Liver (tissue), 9 donors: ENCODE results near the gene SARDH. TPM values are rescaled to one million over a fixed set of nuclear protein-coding genes. Genes with fewer than 3 reads are reported as not detected.

Source experiments
- DNase-seq: peaks from one replicate; pipeline ENCODE4 v3.0.0-alpha.2; 2017; ENCODE audit warnings: low spot score
- H3K27ac ChIP-seq, 2 donors: one replicate each; pipeline ENCODE4 v1.7.0; 2013; ENCODE audit warnings: inconsistent platforms in 2 of 2, low read length in 2 of 2, control low read depth in 1 of 2, low read depth in 1 of 2, mild to moderate bottlenecking in 1 of 2
- H3K27me3 ChIP-seq, 4 donors: one replicate each; pipeline versions ENCODE4 v1.6.1 to v1.7.0; 2013; ENCODE audit warnings: low read length in 3 of 4, inconsistent platforms in 1 of 4, mild to moderate bottlenecking in 1 of 4, moderate library complexity in 1 of 4; ENCODE audit not compliant: control insufficient read depth in 4 of 4, insufficient read depth in 4 of 4
- H3K36me3 ChIP-seq, 4 donors: one replicate each; pipeline versions ENCODE4 v1.6.1 to v1.7.0; 2013; ENCODE audit warnings: low read length in 3 of 4, mild to moderate bottlenecking in 3 of 4, low read depth in 1 of 4, moderate library complexity in 1 of 4; ENCODE audit not compliant: control insufficient read depth in 4 of 4, insufficient read depth in 3 of 4
- H3K4me1 ChIP-seq, 4 donors: one replicate each; pipeline versions ENCODE4 v1.6.1 to v1.7.0; 2013; ENCODE audit warnings: low read length in 3 of 4, mild to moderate bottlenecking in 3 of 4, moderate library complexity in 1 of 4; ENCODE audit not compliant: control insufficient read depth in 4 of 4, insufficient read depth in 4 of 4
- H3K4me3 ChIP-seq, 3 donors: one replicate each; pipeline versions ENCODE4 v1.6.1 to v1.7.0; 2013; ENCODE audit warnings: low read length in 3 of 3, control low read depth in 1 of 3, low read depth in 1 of 3, mild to moderate bottlenecking in 1 of 3
- H3K9ac ChIP-seq, 2 donors: one replicate each; pipeline ENCODE4 v1.7.0; 2013; ENCODE audit warnings: low read length in 2 of 2, mild to moderate bottlenecking in 2 of 2, moderate library complexity in 2 of 2, control low read depth in 1 of 2, low read depth in 1 of 2
- H3K9me3 ChIP-seq, 4 donors: one replicate each; pipeline versions ENCODE4 v1.6.1 to v1.7.0; 2013; ENCODE audit warnings: low read length in 3 of 4; ENCODE audit not compliant: control insufficient read depth in 4 of 4
- ATF3 ChIP-seq: IDR thresholded peaks from 2 replicates; pipeline ENCODE4 v1.6.1; 2016; ENCODE audit warnings: antibody characterized with exemption
- EGR1 ChIP-seq, 2 donors: IDR thresholded peaks; 2 replicates each; pipeline ENCODE4 v1.6.1; 2016 to 2018; ENCODE audit warnings: antibody characterized with exemption in 2 of 2, low read depth in 2 of 2
- FOXA1 ChIP-seq: IDR thresholded peaks from 2 replicates; pipeline ENCODE4 v1.6.1; 2016; ENCODE audit warnings: antibody characterized with exemption
- FOXA2 ChIP-seq: IDR thresholded peaks from 2 replicates; pipeline ENCODE4 v1.6.1; 2016; ENCODE audit warnings: antibody characterized with exemption
- GABPA ChIP-seq, 2 donors: IDR thresholded peaks in 1 of 2; conservative IDR thresholded peaks in 1 of 2; 2 replicates each; pipeline ENCODE4 v1.6.1; 2016; ENCODE audit warnings: antibody characterized with exemption in 2 of 2, mild to moderate bottlenecking in 1 of 2, moderate library complexity in 1 of 2
- HNF4G ChIP-seq: IDR thresholded peaks from 2 replicates; pipeline ENCODE4 v1.6.1; 2016; ENCODE audit warnings: antibody characterized with exemption
- NR2F2 ChIP-seq: IDR thresholded peaks from 2 replicates; pipeline ENCODE4 v1.6.1; 2016; ENCODE audit warnings: antibody characterized with exemption
- RAD21 ChIP-seq, 2 donors: IDR thresholded peaks; 2 replicates each; pipeline ENCODE4 v1.6.1; 2016; ENCODE audit warnings: antibody characterized with exemption in 2 of 2, mild to moderate bottlenecking in 2 of 2
- REST ChIP-seq: IDR thresholded peaks from 2 replicates; pipeline ENCODE4 v1.6.1; 2016; ENCODE audit warnings: antibody characterized with exemption, mild to moderate bottlenecking
- RXRA ChIP-seq, 2 donors: IDR thresholded peaks; 2 replicates each; pipeline ENCODE4 v1.6.1; 2017 to 2018; ENCODE audit warnings: antibody characterized with exemption in 2 of 2, mild to moderate bottlenecking in 1 of 2
- SP1 ChIP-seq: IDR thresholded peaks from 2 replicates; pipeline ENCODE4 v1.6.1; 2018; ENCODE audit warnings: antibody characterized with exemption, mild to moderate bottlenecking
- TAF1 ChIP-seq: conservative IDR thresholded peaks from 2 replicates; pipeline ENCODE4 v1.6.1; 2016; ENCODE audit warnings: antibody characterized with exemption, mild to moderate bottlenecking
- YY1 ChIP-seq: IDR thresholded peaks from 2 replicates; pipeline ENCODE4 v1.6.1; 2016; ENCODE audit warnings: antibody characterized with exemption, mild to moderate bottlenecking
- ZBTB33 ChIP-seq: IDR thresholded peaks from 2 replicates; pipeline ENCODE4 v1.6.1; 2016; ENCODE audit warnings: antibody characterized with exemption
- WGBS: extraction: QIAGEN DNeasy Blood & Tissue Kit; methylation state at CpG from one replicate; pipeline ENCODE4 v1.1.7; 2013; 5-methylcytosine and 5-hydroxymethylcytosine counted together
- polyA plus RNA-seq, 2 donors: library from polyadenylated mRNA; stranded (reverse) in 1 of 2; unstranded in 1 of 2; fragments of 200-250 nt in 1 of 2; fragments of >200 nt in 1 of 2; fragmentation: Nextera tagmentation in 1 of 2; extraction: Ambion mirVana in 1 of 2; gene quantifications; one replicate each; pipeline versions ENCODE4 v1.2.1 to v1.2.3, GENCODE V29; 2013 to 2015
- total RNA-seq, 2 donors: library from RNA; depleted of rRNA; stranded (reverse); fragments of >200 nt; gene quantifications; one replicate each; pipeline ENCODE4 v1.2.3, GENCODE V29; 2014
- TF ChIP-seq, protein P1 (sequence below): IDR thresholded peaks from 2 replicates; pipeline ENCODE4 v1.6.1; 2016; ENCODE audit warnings: antibody characterized with exemption
- TF ChIP-seq, protein P2 (sequence below): fragments of 150-350 bp; IDR thresholded peaks from 2 replicates; pipeline ENCODE4 v1.5.1; 2017; ENCODE audit warnings: improper control_type of control experiment, low read depth, low read length; ENCODE audit not compliant: missing input control
- donor health status: healthy.
- donor health status: healthy.
- donor health status: healthy.
- donor health status: healthy.
- donor health status: healthy.

Gene SARDH
- total and polyA plus RNA-seq, 4 donors, result 53.7 to 291 (median 63.4) TPM

GRCh38 chr9:133615186-133615585 is 123.0 kb downstream of the SARDH start:
- Histone ChIP-seq H3K9me3 (no peaks in the 10 kb centered on the region), H3K27me3 (peaks cover 0 to 4% (median 0%) of the 10 kb centered on the region in 4 donors), H3K4me1 (no peaks in the 10 kb centered on the region), H3K27ac (no peak overlapping the region), H3K4me3 (no peak overlapping the region), H3K36me3 (no peaks in the 10 kb centered on the region), H3K9ac (no peak overlapping the region)
- no peak for DNase-seq
- 55% methylated on average over 16 of the region's 16 CpGs for WGBS
- TF ChIP-seq FOXA2 (no peak), REST (no peak), GABPA (IDR thresholded peaks at IDR 0.05 in 1 of 2, conservative IDR thresholded peaks at IDR 0.05 in 1 of 2) (no peak), RAD21 (IDR thresholded peaks at IDR 0.05) (no peak), TAF1 (no peak), EGR1 (IDR thresholded peaks at IDR 0.05; ENCODE audit: low read depth in 2 of 2) (no peak), FOXA1 (no peak), ZBTB33 (no peak), NR2F2 (no peak), SP1 (no peak), ATF3 (no peak), RXRA (IDR thresholded peaks at IDR 0.05) (no peak), HNF4G (no peak), YY1 (no peak)
- TF ChIP-seq, protein P1, sequence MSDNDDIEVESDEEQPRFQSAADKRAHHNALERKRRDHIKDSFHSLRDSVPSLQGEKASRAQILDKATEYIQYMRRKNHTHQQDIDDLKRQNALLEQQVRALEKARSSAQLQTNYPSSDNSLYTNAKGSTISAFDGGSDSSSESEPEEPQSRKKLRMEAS, result no peak
- TF ChIP-seq, protein P2, sequence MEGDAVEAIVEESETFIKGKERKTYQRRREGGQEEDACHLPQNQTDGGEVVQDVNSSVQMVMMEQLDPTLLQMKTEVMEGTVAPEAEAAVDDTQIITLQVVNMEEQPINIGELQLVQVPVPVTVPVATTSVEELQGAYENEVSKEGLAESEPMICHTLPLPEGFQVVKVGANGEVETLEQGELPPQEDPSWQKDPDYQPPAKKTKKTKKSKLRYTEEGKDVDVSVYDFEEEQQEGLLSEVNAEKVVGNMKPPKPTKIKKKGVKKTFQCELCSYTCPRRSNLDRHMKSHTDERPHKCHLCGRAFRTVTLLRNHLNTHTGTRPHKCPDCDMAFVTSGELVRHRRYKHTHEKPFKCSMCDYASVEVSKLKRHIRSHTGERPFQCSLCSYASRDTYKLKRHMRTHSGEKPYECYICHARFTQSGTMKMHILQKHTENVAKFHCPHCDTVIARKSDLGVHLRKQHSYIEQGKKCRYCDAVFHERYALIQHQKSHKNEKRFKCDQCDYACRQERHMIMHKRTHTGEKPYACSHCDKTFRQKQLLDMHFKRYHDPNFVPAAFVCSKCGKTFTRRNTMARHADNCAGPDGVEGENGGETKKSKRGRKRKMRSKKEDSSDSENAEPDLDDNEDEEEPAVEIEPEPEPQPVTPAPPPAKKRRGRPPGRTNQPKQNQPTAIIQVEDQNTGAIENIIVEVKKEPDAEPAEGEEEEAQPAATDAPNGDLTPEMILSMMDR, result no peak

- DNase-seq, result no peak
- WGBS, result 70% methylated on average over 5 of the region's 5 CpGs
These were observed 123.5 kb downstream of the SARDH start for GRCh38 chr9:133614678-133615077.

More at GRCh38 chr9:133614678-133615077, 123.5 kb downstream of the SARDH start:
- H3K4me1 ChIP-seq, result no peaks in the 10 kb centered on the region
- TF ChIP-seq EGR1 (IDR thresholded peaks at IDR 0.05; ENCODE audit: low read depth in 2 of 2), result no peak
- no peak for TF ChIP-seq SP1
- no peak for TF ChIP-seq YY1
- TF ChIP-seq, protein P1, result no peak
- TF ChIP-seq ATF3, result no peak
- TF ChIP-seq, protein P2, result no peak
- no peak for TF ChIP-seq GABPA (IDR thresholded peaks at IDR 0.05 in 1 of 2, conservative IDR thresholded peaks at IDR 0.05 in 1 of 2)
- H3K9me3 ChIP-seq, result no peaks in the 10 kb centered on the region
- no peaks in the 10 kb centered on the region for H3K36me3 ChIP-seq
- no peak overlapping the region for H3K9ac ChIP-seq
- H3K27ac ChIP-seq, result no peak overlapping the region
- H3K4me3 ChIP-seq, result no peak overlapping the region
- peaks cover 0 to 4% (median 0%) of the 10 kb centered on the region in 4 donors for H3K27me3 ChIP-seq
